Left renal cortex interstitium (tissue), 4 donors: ENCODE results near the gene RNF14. TPM values are rescaled to one million over a fixed set of nuclear protein-coding genes. Genes with fewer than 3 reads are reported as not detected.
"Not testable (repeated sequence)": the region's sequence is repeated elsewhere in the genome, so short reads cannot be mapped to it uniquely, and the experiment has no call there.

Source experiments
- DNase-seq, 4 donors: peaks; one replicate each; pipeline ENCODE4 v3.0.0-alpha.2; 2013; ENCODE audit warnings: low read depth in 4 of 4, low spot score in 2 of 4, missing footprints in 1 of 4
- polyA plus RNA-seq, 4 donors: library from polyadenylated mRNA; unstranded; fragments of 120-200 nt; gene quantifications; one replicate each; pipeline ENCODE4 v1.2.1, GENCODE V29; 2013; ENCODE audit not compliant: insufficient read length in 4 of 4

RNF14 gene
- polyA plus RNA-seq, 4 donors = 52.3 to 74.8 (median 61.2) TPM

DNA sequence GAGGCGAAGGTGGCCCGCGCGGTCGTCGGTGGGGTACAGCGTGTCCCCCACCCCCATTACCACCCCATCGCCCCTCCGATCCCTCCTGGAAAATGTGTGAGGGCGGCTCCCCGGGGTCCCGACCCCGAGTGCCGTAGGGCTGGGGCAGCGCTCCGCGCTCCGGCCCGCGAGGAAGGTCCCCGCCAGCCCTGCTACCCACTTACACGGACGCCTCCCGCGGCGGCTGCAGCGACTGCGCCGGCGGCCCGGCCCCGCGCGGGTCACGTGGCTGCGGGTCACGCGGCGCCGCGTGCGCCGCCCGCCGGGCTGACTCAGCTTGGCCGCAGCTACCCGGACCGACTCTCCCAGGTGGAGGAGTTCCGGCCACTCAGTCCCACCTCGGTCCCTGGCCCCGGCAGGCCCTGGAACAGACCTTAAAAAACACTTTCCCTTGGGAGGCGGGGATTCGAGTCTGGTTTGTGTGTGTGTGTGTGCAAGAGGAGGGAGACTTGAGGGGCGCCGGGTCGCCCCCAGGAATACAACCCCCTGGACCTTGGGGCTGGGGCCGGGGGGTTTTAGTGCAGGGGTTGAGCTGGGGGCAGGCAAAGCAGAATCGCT, 44.0 kb downstream of the RNF14 start, which contains the start of gene GNPDA1:
Gene GNPDA1 (minus strand): TSS at position 236 of the 597 bp plus-strand sequence. CDS start 992 bp downstream, outside the sequence.
- peak in 3 of 4 donors; percentile 23 to 60 (median 50) for DNase-seq

DNA sequence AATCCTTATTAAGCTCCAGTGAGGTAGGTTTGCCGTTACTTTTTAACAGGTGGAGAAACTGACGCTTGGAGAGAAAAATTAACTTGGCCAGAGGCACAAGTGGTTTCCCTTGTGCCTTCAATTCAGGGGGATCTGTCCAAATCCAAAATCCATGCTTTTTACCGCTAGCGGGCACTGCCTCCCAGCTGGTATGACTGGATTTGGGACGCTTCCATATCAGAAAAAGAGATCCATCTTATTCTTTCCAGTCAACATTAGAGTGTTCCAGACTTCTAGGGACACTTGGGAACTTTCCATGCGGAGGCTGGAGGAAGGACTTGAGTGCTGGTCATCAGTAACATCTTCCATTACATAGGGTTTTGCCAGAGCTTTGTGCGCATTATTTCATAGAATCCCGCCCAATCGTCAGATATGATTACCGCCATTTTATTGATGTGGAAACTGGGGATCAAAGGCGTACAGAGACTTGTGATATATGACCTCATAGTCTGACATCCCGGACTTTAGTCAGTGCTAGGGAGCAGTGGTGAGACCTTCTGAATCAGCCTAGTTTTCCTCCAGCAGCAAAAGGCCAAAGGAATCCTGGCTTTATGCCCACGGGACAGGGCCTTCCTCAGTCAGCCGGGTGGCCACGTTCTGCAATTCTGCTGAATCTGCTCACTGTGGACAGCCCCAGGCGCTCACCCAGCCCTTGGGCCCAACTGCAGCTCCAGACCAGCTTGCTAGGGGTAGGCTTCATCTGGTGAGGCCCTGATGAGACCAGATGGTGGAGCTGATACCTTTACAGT, 45.0 kb downstream of the RNF14 start:
- DNase-seq = no peak

DNA sequence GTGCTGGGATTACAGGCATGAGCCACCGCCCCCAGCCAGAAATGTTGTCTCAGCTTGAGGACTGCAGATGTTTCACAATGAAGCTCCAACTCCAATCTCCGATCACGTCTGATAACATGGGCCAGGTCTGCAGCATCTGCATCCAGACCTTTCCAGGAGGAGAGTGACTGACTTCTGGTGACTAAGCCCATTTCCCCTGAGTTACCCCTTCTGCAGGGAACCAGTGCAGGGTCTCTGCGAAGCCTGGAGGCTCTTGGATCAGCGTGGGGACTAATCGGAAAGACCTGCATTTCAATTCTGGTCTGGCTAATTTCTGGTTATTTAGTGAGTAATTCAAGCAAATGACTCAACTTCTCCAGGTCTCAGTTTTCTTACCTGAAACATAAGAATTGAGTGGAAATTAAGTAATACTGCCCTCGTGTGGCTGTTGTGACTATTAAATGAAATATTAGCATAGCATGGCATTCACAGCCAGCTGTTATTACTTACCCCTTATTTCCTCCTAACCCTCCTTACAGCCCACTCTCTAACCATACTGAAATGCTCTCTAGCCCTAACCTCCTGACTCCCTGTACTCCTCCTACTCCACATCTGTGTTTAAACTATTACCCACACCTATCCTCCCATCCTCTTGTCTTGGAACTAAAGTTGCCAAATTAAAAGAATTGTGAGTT, 46.1 kb downstream of the RNF14 start:
- peak in 1 of 4 donors; percentile 15 for DNase-seq

DNA sequence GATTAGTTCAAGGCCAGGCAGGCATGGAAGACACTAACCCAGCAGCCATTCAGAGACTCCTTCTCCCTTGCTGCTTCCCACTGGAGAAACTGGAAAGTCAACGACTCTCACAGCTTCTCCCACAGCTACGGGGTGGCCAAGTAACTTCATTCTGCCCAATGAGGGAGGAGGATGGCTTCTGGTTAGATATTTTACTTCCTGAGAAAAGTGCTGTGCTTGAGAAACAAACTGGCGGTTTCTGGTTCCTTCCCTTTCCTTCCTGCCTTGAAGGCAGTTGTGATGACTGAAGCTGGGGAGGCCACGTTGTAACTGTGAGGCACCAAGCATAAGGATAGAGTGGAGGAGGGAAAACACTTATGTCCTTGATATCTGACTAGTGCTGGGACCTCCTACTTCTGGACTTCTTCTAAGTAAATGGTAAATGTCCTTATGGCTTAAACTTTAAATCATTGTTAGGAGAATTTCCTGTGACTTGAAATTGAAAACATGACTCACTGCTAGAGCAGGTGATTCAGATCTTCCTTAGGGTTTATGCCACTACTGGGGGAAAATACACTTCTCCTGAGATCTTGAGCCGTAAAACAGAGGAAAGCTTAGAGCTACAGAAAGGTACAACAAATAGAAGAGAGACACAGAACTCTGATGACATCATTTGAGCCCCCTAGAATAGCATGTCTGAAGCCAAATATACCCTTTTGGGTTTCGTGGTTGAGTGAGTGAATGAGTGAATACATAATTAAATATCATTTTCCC, 47.1 kb downstream of the RNF14 start:
- no peak for DNase-seq

DNA sequence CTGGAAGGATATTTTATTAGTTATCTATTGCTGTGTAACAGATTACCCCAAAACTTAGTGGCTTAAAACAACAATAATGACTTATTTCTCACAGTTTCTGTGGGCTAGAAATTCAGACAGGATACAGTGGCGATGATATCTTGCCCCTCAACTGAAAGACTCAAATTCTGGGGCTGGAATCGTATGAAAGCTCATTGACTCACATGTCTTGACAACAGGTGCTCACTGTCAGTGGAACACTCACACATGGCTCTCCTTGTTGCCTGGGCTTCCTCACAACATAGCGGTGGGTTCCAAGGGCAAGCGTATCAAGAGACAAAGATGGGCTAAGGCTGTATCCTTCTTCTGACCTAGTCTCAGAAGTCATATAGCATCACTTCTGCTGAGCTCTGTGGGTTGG, 47.7 kb downstream of the RNF14 start:
- no peak for DNase-seq

DNA sequence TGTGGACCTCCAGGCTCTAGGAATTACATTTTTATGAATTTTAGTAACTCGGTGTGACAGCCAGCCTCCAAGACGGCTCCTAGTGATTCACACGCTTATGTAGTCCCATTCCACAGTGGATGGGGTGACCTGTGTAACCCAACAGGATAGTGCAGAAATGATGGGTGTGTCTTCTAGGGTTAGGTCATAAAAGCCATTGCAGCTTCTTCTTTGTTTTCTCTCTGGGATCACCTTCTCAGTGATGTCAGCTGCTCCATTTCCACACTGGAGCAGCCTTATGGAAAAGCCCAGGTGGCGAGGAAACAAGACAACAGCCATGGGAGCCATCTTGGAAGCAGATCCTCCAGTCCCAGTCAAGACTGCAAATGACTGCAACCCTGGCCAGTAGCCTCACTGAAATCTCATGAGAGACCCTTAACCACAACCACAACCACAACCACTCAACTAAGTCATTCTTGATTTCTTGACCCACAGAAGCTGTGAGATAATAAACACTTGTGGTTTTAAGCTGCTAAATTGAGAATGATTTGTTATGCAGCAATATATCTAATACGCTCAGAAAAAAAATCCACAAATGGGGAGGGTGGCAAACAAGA, 49.0 kb downstream of the RNF14 start:
- no peak for DNase-seq

DNA sequence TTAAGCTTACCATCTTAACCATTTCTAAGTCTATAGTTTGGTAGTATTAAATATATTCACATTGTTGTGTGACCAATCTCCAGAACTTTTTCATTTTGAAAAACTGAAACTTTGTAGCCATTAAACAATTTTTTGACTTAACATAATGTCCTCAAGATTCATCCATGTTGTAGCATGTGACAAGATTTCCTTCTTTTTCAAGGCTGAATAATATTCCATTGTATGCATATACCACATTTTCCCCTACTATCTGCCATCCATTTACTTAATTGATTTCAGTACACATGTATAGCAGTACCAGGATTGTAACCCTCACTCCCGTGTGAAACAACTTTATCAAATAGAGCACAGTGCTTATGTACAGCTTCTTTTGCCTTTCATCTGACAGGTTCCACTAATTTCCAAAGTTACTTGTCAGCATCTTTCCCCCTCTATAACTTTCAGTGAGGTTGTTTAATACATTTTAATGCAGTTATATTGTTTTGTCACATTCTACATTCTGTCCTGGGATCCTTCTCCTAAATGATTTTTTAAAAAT, 51.3 kb downstream of the RNF14 start:
- DNase-seq = no peak

DNA sequence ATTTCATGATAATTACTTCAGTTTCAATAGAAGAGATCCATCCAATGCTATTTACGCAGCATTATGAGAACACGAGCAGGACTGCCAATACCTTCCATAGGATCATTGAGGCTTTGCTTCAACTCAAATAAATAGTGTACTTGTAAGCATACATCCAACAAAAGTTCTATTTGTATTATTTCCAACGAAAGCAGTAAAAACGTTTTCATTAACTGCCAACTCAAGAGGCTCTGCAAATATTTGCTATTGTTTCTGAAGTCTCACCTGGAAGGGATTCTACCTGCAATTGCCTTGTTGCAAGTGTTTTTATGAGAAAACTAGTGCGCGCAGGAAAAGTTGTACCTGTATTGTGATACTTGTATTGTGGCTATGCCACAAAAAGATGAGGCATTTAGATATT, 54.9 kb downstream of the RNF14 start:
- no peak for DNase-seq

DNA sequence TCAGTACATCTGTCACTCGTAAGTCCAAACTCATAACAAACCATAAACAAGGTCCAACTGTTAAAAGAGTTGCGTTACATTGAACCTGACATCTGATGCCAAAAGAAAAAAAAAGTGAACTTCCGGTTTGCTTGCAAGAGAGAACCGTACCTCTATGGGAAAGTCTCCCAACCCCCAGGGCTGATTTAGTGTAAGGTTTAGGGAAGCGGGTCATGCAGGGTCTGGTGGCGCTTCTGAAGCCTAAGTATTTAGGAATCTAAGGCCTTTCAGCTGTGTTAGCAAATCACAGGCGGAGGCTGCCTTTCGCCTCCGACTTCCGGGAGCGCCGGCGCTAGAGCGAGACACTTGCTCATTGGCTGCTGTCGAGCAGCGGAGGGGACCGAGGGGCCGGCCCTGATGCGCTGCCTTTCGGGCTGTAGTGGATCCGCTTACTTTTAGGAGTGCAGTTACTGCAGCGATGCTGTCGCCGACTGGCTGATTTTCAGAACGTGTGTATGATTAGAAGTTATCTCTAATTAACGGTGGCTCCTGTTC, 55.9 kb downstream of the RNF14 start:
- DNase-seq = peak; percentile 55 to 87 (median 76)

DNA sequence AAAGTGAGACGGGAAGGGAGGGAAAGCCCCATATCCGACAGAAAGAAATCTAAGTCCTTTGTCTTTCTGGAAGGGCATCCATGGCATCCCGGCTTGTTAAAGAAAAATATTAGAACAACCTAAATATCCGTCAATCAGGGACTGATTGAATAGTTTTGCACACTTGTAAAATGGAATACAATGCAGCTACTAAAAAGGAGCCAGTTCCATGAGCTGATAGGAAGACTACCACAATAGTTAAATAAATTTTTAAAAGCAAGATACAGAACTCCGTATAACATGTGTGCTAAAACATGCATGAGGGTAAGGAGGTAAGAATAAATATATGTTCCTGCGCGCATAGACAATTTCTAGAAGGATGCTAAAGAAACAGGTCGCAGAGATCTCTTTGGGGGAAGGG, 56.7 kb downstream of the RNF14 start:
- DNase-seq = no peak

DNA sequence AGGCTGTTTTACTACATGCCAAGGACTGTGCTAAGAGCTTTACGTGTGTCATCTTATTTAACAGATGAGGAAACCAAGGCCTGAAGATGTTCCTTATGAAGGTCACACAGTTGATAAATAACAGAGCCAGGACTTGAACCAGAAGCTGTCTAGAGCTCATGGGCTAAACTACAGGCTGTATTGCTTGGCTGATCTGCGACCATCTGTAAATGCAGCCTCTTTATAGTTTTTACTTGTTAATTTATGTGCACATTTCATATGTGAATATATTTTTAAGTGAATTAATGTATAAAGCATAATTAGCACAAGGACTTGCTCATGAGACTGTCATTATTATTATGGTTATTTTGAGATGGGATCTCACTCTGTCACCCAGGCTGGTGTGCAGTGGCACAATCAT, 63.2 kb downstream of the RNF14 start:
- DNase-seq = no peak

DNA sequence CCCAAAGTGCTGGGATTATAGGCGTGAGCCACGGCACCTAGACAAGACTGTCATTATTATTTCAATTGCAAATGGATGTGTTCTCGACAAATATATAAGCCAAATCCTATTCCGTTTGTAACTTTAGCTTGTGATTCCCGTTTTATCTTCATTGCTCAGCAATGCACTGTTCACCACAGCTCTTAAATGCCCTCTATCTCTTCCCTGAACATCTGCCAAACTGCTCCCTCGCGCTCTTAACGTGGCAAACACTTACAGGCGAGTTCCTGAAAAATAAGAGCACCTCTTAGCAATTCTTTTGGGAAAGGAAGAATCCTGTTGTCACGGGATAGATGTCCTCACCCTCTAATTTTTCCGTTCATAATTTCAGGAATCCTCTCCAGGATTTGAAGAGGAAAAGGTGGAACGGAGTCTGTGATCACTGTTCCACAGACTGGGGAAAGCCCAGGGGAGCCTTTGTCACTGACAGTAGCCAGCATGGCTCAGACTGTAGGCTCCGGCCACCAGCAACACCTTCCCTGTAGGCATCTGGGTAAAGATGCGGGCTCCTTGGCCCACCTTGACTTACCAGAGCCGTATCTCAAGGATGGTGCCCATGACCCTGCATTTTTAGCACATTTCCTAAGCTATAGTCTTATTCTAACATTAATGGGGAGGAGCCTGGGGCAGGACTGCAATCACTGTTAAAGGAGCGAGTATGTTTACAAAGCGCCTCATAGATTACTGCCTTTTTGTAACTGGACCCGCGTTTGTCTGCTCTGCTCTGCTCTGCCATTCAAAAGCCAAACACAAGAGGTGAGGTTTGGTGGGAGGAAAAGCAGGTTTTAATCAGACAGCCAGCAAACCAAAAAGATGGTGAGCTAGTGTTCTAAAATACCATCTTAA, 64.1 kb downstream of the RNF14 start:
- no peak for DNase-seq

DNA sequence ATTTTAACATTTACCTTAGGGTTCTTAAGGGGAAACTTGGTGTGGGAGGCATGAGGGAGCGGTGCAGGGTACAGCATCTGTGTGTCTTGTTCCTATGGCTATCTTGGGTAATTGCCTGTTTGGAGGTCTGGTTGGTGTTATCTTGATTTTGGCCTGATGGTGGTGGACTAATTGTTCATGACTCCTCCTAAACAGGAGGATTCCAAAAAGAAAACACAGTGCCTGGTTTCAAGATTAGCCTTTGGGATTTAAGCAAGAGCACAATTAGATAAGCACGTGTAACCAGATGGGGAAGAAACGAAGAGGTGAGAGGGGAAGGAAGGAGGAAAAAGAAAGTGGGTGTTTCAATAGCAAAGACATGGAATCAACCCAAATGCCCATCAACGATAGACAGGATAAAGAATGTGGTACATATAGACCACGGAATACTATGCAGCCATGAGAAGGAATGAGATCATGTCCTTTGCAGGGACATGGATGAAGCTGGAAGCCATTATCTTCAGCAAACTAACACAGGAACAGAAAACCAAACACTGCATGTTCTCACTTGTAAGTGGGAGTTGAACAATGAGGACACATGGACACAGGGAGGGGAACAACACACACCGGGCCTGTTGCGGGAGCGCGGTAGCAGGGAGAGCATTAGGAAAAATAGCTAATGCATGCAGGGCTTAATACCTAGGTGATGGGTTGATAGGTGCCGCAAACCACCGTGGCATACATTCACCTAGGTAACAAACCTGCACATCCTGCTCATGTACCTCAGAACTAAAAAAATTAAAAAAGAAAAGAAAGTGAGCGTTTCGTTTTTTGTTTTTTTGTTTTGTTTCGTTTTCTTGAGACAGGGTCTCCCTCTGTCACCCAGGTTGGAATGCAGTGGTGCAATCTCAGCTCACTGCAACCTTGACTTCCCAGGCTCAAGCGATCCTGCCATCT, 65.0 kb downstream of the RNF14 start:
- DNase-seq = not testable (repeated sequence)

DNA sequence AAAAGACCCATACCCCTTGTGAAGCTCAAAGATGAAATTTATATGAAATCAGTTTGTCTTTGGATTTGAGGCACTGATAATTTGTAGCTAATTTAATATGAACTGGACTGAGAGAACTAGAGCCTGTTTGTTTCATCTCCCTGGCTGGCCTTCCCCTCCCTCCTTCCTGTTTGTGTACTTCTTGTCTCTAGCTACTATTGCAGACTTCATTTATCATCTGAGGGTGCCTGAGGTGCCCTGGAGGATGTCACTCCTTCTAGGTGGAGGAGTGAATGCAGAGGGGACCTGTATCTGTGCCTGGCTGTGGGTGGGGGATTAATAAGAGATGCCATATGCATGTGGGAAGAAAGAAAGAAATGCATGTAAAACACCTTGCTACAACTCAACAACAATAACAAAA, 66.1 kb downstream of the RNF14 start:
- no peak for DNase-seq

DNA sequence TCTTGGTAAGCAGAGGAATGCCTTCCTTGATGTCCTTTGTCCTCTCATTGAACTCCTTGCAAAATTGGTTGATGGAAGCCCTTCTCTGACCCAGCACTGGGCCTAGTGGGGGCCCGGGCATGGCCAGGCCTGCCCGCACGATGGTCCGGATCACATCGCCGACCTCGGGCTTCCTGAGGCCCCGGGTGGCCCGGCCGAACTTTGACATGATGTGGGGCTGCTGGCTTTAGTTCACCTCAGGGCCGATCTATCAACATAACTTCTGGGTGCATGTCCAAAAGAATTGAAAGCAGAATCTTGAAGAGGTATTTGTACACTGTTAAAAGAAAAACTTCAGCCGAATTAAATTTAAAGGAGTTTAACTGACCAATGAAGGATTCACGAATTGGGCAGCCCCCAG, 68.0 kb downstream of the RNF14 start:
- DNase-seq = no peak

DNA sequence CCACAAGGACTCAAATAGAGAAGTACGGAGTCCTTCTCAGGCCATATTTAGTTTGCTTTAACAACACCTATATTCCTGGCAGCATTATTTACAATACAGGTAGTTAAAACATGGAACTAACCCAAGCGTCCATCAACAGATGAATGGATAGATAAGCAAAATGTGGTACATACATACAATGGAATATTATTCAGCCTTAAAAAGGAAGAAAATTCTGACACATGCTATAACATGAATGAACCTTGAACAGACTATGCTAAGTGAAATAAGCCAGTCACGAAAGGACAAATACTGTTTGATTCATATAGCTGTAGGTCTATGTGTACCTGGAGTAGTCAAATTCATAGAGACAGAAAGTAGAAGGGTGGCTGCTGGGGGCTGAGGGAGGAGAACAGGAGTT, 68.7 kb downstream of the RNF14 start:
- DNase-seq = not testable (repeated sequence)

DNA sequence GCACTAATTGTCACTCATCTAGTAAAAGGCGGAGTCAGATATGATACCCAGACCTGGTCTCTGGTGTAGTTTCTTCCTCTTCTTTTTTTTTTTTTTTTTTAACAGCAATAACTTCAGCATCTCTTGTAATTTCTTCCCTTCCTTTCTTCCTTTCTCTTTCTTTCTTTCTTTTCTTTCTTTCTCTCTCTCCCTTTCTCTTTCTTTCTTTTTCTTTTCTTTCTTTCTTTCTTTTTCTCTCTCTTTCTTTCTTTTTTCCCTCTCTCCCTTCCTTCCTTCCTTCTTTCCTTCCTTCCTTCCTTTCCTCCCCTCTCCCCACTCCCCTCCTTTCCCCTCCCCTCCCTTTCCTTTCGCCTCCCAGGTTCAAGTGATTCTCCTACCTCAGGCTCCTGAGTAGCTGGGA, 69.8 kb downstream of the RNF14 start:
- no peak for DNase-seq
